ENCODE data around the gene CIAO1.

GRCh38 chr2:96273763-96274162 lies 7.7 kb downstream of the CIAO1 start:
- no peak for TF ChIP-seq ATF1 (CRISPR knock-in tag; IDR thresholded peaks at IDR 0.05)
- TF ChIP-seq DNMT1 (CRISPR knock-in tag; IDR thresholded peaks at IDR 0.05) = no peak
- no peak for TF ChIP-seq RCOR2 (CRISPR knock-in tag; IDR thresholded peaks at IDR 0.05)
- no peak for TF ChIP-seq SIN3A (IDR thresholded peaks at IDR 0.05; ENCODE audit: borderline replicate concordance, low read depth, low read length)
- no peak for TF ChIP-seq ZNF274 (CRISPR knock-in tag; IDR thresholded peaks at IDR 0.05)
- no peak for TF ChIP-seq ZNF891 (CRISPR knock-in tag; IDR thresholded peaks at IDR 0.05)
- TF ChIP-seq, protein P1, sequence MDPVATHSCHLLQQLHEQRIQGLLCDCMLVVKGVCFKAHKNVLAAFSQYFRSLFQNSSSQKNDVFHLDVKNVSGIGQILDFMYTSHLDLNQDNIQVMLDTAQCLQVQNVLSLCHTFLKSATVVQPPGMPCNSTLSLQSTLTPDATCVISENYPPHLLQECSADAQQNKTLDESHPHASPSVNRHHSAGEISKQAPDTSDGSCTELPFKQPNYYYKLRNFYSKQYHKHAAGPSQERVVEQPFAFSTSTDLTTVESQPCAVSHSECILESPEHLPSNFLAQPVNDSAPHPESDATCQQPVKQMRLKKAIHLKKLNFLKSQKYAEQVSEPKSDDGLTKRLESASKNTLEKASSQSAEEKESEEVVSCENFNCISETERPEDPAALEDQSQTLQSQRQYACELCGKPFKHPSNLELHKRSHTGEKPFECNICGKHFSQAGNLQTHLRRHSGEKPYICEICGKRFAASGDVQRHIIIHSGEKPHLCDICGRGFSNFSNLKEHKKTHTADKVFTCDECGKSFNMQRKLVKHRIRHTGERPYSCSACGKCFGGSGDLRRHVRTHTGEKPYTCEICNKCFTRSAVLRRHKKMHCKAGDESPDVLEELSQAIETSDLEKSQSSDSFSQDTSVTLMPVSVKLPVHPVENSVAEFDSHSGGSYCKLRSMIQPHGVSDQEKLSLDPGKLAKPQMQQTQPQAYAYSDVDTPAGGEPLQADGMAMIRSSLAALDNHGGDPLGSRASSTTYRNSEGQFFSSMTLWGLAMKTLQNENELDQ (CRISPR knock-in tag; IDR thresholded peaks at IDR 0.05; ENCODE audit: borderline replicate concordance) = no peak
- no peak for TF ChIP-seq NBN (conservative IDR thresholded peaks at IDR 0.05)
- TF ChIP-seq KDM3A (CRISPR knock-in tag; IDR thresholded peaks at IDR 0.05; ENCODE audit: low read depth) = no peak
- TF ChIP-seq RAD21 (CRISPR knock-in tag; IDR thresholded peaks at IDR 0.05) = no peak
- no peak; the same call in 1 of the 2 replicates for TF ChIP-seq POLR2AphosphoS5 (IDR thresholded peaks at IDR 0.05; ENCODE audit: low read depth, low read length)

Data from HepG2 (cell line).